GM06990 (cell line): ENCODE data around the gene SAA1.
"Not testable (repeated sequence)": the region's sequence is repeated elsewhere in the genome, so short reads cannot be mapped to it uniquely, and the experiment has no call there.

ENCODE experiments used
- DNase-seq: peaks from one replicate; pipeline ENCODE4 v3.0.0-alpha.2; 2011; ENCODE audit not compliant: insufficient read length; ENCODE audit errors: extremely low read depth
- H3K27me3 ChIP-seq: replicated peaks from 2 replicates; pipeline ENCODE4 v1.6.0; 2011; ENCODE audit warnings: low read length; ENCODE audit not compliant: control insufficient read depth, insufficient read depth
- H3K36me3 ChIP-seq: 2 replicates; pipeline ENCODE4 v1.5.1; 2011; ENCODE audit warnings: low read length; ENCODE audit not compliant: control insufficient read depth, insufficient read depth
- H3K4me3 ChIP-seq: replicated peaks from 2 replicates; pipeline ENCODE4 v1.5.1; 2011; ENCODE audit warnings: low read depth, mild to moderate bottlenecking, control low read depth, low read length
- CTCF ChIP-seq: IDR thresholded peaks from 2 replicates; pipeline ENCODE4 v1.5.1; 2011; ENCODE audit warnings: low read length, control low read depth, mild to moderate bottlenecking, inconsistent platforms; ENCODE audit not compliant: insufficient read depth, poor library complexity, severe bottlenecking

The SAA1 gene

GRCh38 chr11:18253233-18253632 is 12.8 kb upstream of the SAA1 start:
- Histone ChIP-seq H3K36me3 (no peaks in the 10 kb centered on the region), H3K27me3 (no peaks in the 10 kb centered on the region), H3K4me3 (no peak overlapping the region)
- no peak for TF ChIP-seq CTCF
- DNase-seq, result no peak

GRCh38 chr11:18253778-18254338 is 12.2 kb upstream of the SAA1 start:
- no peaks in the 10 kb centered on the region for H3K27me3 ChIP-seq
- no peak for DNase-seq
- no peak overlapping the region for H3K4me3 ChIP-seq
- TF ChIP-seq CTCF, result no peak
- H3K36me3 ChIP-seq, result no peaks in the 10 kb centered on the region

GRCh38 chr11:18254781-18255361 is 11.2 kb upstream of the SAA1 start:
- Histone ChIP-seq H3K4me3 (no peak overlapping the region), H3K36me3 (no peaks in the 10 kb centered on the region), H3K27me3 (no peaks in the 10 kb centered on the region)
- TF ChIP-seq CTCF, result no peak
- DNase-seq, result no peak

GRCh38 chr11:18259259-18259658 is 6.8 kb upstream of the SAA1 start:
- no peak for DNase-seq
- Histone ChIP-seq H3K36me3 (no peaks in the 10 kb centered on the region), H3K4me3 (no peak overlapping the region), H3K27me3 (no peaks in the 10 kb centered on the region)
- TF ChIP-seq CTCF, result no peak

GRCh38 chr11:18261721-18262120 is 4.3 kb upstream of the SAA1 start:
- Histone ChIP-seq H3K36me3 (no peaks in the 10 kb centered on the region), H3K4me3 (no peak overlapping the region), H3K27me3 (no peaks in the 10 kb centered on the region)
- no peak for DNase-seq
- TF ChIP-seq CTCF, result no peak

- H3K27me3 ChIP-seq, H3K4me3 ChIP-seq, H3K36me3 ChIP-seq, DNase-seq: not testable (repeated sequence)
These were observed 3.2 kb upstream of the SAA1 start for GRCh38 chr11:18262681-18263350.
